HG03025 (cell line): Measurements from ENCODE around the gene VEPH1.
A peak's percentile ranks its signal among the peaks of the same experiment; 100 is the strongest.

Source experiments
- ATAC-seq: cut with Tn5 transposase; IDR thresholded peaks from one replicate; pipeline ENCODE4 v1.9.1; 2021; ENCODE audit warnings: mild to moderate bottlenecking, moderate library complexity; ENCODE audit not compliant: unreplicated experiment, low FRiP score

VEPH1 gene

GRCh38 chr3:157276801-157277200, 226.4 kb downstream of the VEPH1 start:
- ATAC-seq: no peak

- no peak for ATAC-seq
Measured at GRCh38 chr3:157275832-157276231, 227.4 kb downstream of the VEPH1 start.

- no peak for ATAC-seq
Measured at GRCh38 chr3:157274644-157275137, 228.5 kb downstream of the VEPH1 start.

GRCh38 chr3:157271283-157271882, 231.8 kb downstream of the VEPH1 start:
- no peak for ATAC-seq

GRCh38 chr3:157268026-157268425, 235.2 kb downstream of the VEPH1 start:
- ATAC-seq: no peak

GRCh38 chr3:157265931-157266330, 237.3 kb downstream of the VEPH1 start:
- ATAC-seq: no peak

GRCh38 chr3:157263027-157263426, 240.2 kb downstream of the VEPH1 start:
- no peak for ATAC-seq

- ATAC-seq: no peak
Measured at GRCh38 chr3:157261000-157261399, 242.2 kb downstream of the VEPH1 start.

- ATAC-seq: no peak
Measured at GRCh38 chr3:157259825-157260224, 243.4 kb downstream of the VEPH1 start.

GRCh38 chr3:157257101-157257500, 246.1 kb downstream of the VEPH1 start:
- no peak for ATAC-seq

- no peak for ATAC-seq
Measured at GRCh38 chr3:157255797-157256196, 247.4 kb downstream of the VEPH1 start.

- no peak for ATAC-seq
Measured at GRCh38 chr3:157251685-157252084, 251.5 kb downstream of the VEPH1 start.

- ATAC-seq: no peak
Measured at GRCh38 chr3:157249606-157250005, 253.6 kb downstream of the VEPH1 start.

- no peak for ATAC-seq
Measured at GRCh38 chr3:157248590-157249422, 254.4 kb downstream of the VEPH1 start.

GRCh38 chr3:157247391-157247790, 255.8 kb downstream of the VEPH1 start:
- ATAC-seq: no peak

GRCh38 chr3:157242836-157243235, 260.4 kb downstream of the VEPH1 start:
- no peak for ATAC-seq

GRCh38 chr3:157241599-157241998, 261.6 kb downstream of the VEPH1 start:
- ATAC-seq: no peak

GRCh38 chr3:157240408-157240807, 262.8 kb downstream of the VEPH1 start:
- ATAC-seq: no peak

- peak; percentile 97 for ATAC-seq
Measured at GRCh38 chr3:157239082-157239704, 264.0 kb downstream of the VEPH1 start.

- ATAC-seq: no peak
Measured at GRCh38 chr3:157238457-157238856, 264.8 kb downstream of the VEPH1 start.

GRCh38 chr3:157237886-157238285, 265.3 kb downstream of the VEPH1 start:
- no peak for ATAC-seq
